A673 (cell line): ENCODE data around the gene TMEM178A. TPM values are rescaled to one million over a fixed set of nuclear protein-coding genes. Genes with fewer than 3 reads are reported as not detected.

Experiments used
- BruUV-seq: library from RNA; stranded (reverse); fragments of 400-500 nt; replicated peaks from 2 replicates; lab custom pipeline; 2021; lab: Mats Ljungman, UMichigan
- CTCF ChIA-PET: fragments of 300-600 bp; sonication (Branson Sonifier 250); formaldehyde crosslinking; loops from one replicate; lab custom pipeline; 2022; ENCODE audit warnings: antibody characterized with exemption; lab: Charles Lee
- POLR2A ChIA-PET: fragments of 300-600 bp; sonication (Branson Sonifier 250); formaldehyde crosslinking; loops from one replicate; lab custom pipeline; 2022; ENCODE audit warnings: antibody characterized with exemption; ENCODE audit not compliant: low non-redundant PET; lab: Charles Lee
- DNase-seq: peaks from one replicate; pipeline ENCODE4 v3.0.0-alpha.2; 2015; ENCODE audit warnings: low spot score
- H3K27ac ChIP-seq: fragments of 200-600 bp; sonication (generic); 2 replicates; pipeline ENCODE4 v1.5.1; 2016; ENCODE audit warnings: mixed run types, low read depth, mild to moderate bottlenecking, mixed read lengths, antibody characterized with exemption, low read length; ENCODE audit not compliant: poor library complexity, severe bottlenecking
- H3K27me3 ChIP-seq: fragments of 200-600 bp; sonication (generic); replicated peaks from 2 replicates; pipeline ENCODE4 v1.6.1; 2017; ENCODE audit warnings: mixed run types, low read depth, mild to moderate bottlenecking, mixed read lengths, antibody characterized with exemption, low read length; ENCODE audit not compliant: insufficient read depth, poor library complexity
- H3K36me3 ChIP-seq: fragments of 200-600 bp; sonication (generic); 2 replicates; pipeline ENCODE4 v1.6.1; 2016; ENCODE audit warnings: mixed run types, mild to moderate bottlenecking, mixed read lengths, antibody characterized with exemption, low read length; ENCODE audit not compliant: insufficient read depth, poor library complexity, severe bottlenecking
- H3K4me1 ChIP-seq: fragments of 200-600 bp; sonication (generic); 2 replicates; pipeline ENCODE4 v1.6.1; 2017; ENCODE audit warnings: mixed run types, mild to moderate bottlenecking, mixed read lengths, antibody characterized with exemption, low read length; ENCODE audit not compliant: insufficient read depth, poor library complexity, severe bottlenecking
- H3K4me3 ChIP-seq: fragments of 200-600 bp; sonication (generic); 2 replicates; pipeline ENCODE4 v1.5.1; 2016; ENCODE audit warnings: low read depth, mixed run types, mild to moderate bottlenecking, mixed read lengths, low read length; ENCODE audit not compliant: poor library complexity, severe bottlenecking
- H3K9me3 ChIP-seq: fragments of 200-600 bp; sonication (generic); 2 replicates; pipeline ENCODE4 v1.6.1; 2016; ENCODE audit warnings: mixed run types, low read depth, mild to moderate bottlenecking, mixed read lengths, antibody characterized with exemption, low read length; ENCODE audit not compliant: poor library complexity, severe bottlenecking
- EZH2 ChIP-seq: fragments of 200-600 bp; sonication (generic); IDR thresholded peaks from 2 replicates; pipeline ENCODE4 v1.6.1; 2017; ENCODE audit warnings: borderline replicate concordance, low read depth, mild to moderate bottlenecking, mixed read lengths, antibody characterized with exemption, low read length; ENCODE audit not compliant: poor library complexity, severe bottlenecking
- intact Hi-C: fragments of 100-400 bp; cut with micrococcal nuclease; formaldehyde crosslinking; loops from one replicate; pipeline ENCODE4 v1.10.0; 2022; ENCODE audit not compliant: unreplicated experiment
- total RNA-seq: library from RNA; stranded (reverse); gene quantifications from 2 replicates; pipeline ENCODE4 v1.2.3, GENCODE V29; 2021
- TF ChIP-seq, protein P1 (sequence below): fragments of 300-800, 200-600 bp; sonication (generic); conservative IDR thresholded peaks from 2 replicates; pipeline ENCODE4 v1.5.1; 2017; ENCODE audit warnings: low read depth, mild to moderate bottlenecking, antibody characterized with exemption, low read length, moderate library complexity, mixed read lengths

The TMEM178A gene
- total RNA-seq, 1 experiment from 2014 or later, result 0.21 TPM

DNA sequence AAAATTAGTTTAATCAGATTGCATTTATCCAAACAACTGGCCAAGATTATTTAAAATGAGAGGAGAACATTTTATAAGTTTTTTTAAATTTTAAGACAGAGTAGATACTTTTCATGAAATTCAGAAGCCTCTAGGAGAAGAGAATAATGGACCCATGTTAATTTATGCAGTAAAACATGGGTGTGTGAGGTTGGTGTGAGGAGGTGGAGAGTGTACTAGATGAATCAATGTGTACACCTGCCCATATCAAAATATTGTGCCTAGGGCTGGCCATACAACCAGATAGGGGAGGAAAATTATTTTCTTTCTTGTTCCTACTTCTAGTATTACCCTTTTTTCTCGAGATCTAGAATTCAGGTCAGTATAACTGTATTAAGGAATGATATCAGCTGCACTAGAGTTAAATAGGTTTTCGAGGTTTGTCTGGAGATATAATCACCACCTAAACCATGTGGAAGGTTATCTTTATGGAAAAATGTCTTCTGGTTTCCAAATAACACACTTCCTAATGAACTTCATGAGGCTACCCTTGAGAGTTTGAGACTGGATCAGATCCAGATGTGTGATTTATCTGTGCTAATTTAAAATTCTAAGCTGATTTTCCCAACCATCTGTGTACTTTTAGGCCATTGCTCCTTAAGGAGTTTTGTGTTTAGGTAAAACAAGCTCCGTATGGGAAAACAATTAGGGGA, 37.6 kb downstream of the TMEM178A start:
- no peak for DNase-seq
- TF ChIP-seq EZH2, result no peak
- TF ChIP-seq, protein P1, sequence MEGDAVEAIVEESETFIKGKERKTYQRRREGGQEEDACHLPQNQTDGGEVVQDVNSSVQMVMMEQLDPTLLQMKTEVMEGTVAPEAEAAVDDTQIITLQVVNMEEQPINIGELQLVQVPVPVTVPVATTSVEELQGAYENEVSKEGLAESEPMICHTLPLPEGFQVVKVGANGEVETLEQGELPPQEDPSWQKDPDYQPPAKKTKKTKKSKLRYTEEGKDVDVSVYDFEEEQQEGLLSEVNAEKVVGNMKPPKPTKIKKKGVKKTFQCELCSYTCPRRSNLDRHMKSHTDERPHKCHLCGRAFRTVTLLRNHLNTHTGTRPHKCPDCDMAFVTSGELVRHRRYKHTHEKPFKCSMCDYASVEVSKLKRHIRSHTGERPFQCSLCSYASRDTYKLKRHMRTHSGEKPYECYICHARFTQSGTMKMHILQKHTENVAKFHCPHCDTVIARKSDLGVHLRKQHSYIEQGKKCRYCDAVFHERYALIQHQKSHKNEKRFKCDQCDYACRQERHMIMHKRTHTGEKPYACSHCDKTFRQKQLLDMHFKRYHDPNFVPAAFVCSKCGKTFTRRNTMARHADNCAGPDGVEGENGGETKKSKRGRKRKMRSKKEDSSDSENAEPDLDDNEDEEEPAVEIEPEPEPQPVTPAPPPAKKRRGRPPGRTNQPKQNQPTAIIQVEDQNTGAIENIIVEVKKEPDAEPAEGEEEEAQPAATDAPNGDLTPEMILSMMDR, result no peak
- CTCF ChIA-PET, result no interaction called here
- H3K4me1 ChIP-seq, result no peaks in the 10 kb centered on the region
- no peak overlapping the region for H3K4me3 ChIP-seq
- peaks cover 13% of the 10 kb centered on the region for H3K9me3 ChIP-seq
- POLR2A ChIA-PET, result no interaction called here
- no peaks in the 10 kb centered on the region for H3K36me3 ChIP-seq
- no TSS peak for BruUV-seq
- no peaks in the 10 kb centered on the region for H3K27me3 ChIP-seq
- intact Hi-C loops, result no loop called here
- no peak overlapping the region for H3K27ac ChIP-seq

GRCh38 chr2:39704540-39704939, 38.8 kb downstream of the TMEM178A start:
- CTCF ChIA-PET, result no interaction called here
- no TSS peak for BruUV-seq
- no peaks in the 10 kb centered on the region for H3K36me3 ChIP-seq

DNA sequence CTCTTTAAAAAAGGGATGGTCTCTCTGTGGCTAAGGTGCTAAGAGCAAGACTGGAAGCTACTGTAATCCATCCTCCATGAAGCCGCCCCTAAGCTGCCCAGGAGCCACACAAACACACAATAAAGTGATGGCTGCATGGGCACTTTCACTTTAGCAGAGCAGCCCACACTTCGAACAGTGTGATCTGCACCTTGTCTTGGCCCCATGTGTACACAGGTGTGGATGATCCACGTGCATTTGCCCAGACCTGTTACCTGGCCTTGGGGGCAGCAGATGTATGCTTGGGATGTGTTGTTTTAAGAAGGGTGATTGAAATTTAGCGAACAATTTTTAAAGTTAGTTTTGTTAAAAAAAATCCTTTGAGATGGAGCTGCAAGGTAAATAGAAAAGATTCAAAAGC, 39.9 kb downstream of the TMEM178A start:
- BruUV-seq, result no TSS peak
- no peak overlapping the region for H3K4me3 ChIP-seq
- H3K36me3 ChIP-seq, result no peaks in the 10 kb centered on the region
- no peak for TF ChIP-seq EZH2
- TF ChIP-seq, protein P1, result no peak
- ChIA-PET POLR2A (no interaction called here), CTCF (interaction anchor here (1.1 kb wide), 1 partner anchor 25 kb away, joined by 3 read pairs; no protein-coding TSS in a partner anchor)
- intact Hi-C loops, result no loop called here
- peaks cover 12% of the 10 kb centered on the region for H3K9me3 ChIP-seq
- no peak for DNase-seq
- H3K4me1 ChIP-seq, result no peaks in the 10 kb centered on the region
- no peaks in the 10 kb centered on the region for H3K27me3 ChIP-seq
- H3K27ac ChIP-seq, result no peak overlapping the region

More at GRCh38 chr2:39704540-39704939, 38.8 kb downstream of the TMEM178A start:
- Histone ChIP-seq H3K4me1 (no peaks in the 10 kb centered on the region), H3K27ac (no peak overlapping the region), H3K9me3 (peaks cover 13% of the 10 kb centered on the region), H3K27me3 (no peaks in the 10 kb centered on the region), H3K4me3 (no peak overlapping the region)
- intact Hi-C loops, result no loop called here
- POLR2A ChIA-PET, result no interaction called here
- no peak for DNase-seq
- TF ChIP-seq EZH2, result no peak
- TF ChIP-seq, protein P1, result no peak
